ENCODE results near the gene KCNE1.
"Not testable (repeated sequence)": the region's sequence is repeated elsewhere in the genome, so short reads cannot be mapped to it uniquely, and the experiment has no call there.

The KCNE1 gene

GRCh38 chr21:34406676-34407075 is 105.3 kb downstream of the KCNE1 start:
- FAIRE-seq: not testable (repeated sequence)

GRCh38 chr21:34406102-34406501 is 105.9 kb downstream of the KCNE1 start:
- FAIRE-seq: not testable (repeated sequence)

GRCh38 chr21:34405686-34406085 is 106.3 kb downstream of the KCNE1 start:
- FAIRE-seq: not testable (repeated sequence)

- not testable (repeated sequence) for FAIRE-seq
Observed at GRCh38 chr21:34404742-34405141, 107.3 kb downstream of the KCNE1 start.

GRCh38 chr21:34400522-34400921 is 111.5 kb downstream of the KCNE1 start:
- FAIRE-seq: not testable (repeated sequence)

Data from islet of Langerhans (tissue), 1 donor.